AG10803 (cell line): ENCODE results near the gene TENT4B.
"Not testable (repeated sequence)": the region's sequence is repeated elsewhere in the genome, so short reads cannot be mapped to it uniquely, and the experiment has no call there.

Source experiments
- DNase-seq: peaks from one replicate; pipeline ENCODE4 v3.0.0; 2010; ENCODE audit warnings: low read depth
- H3K4me3 ChIP-seq: 2 replicates; pipeline ENCODE4 v1.5.1; 2011; ENCODE audit warnings: mild to moderate bottlenecking, low read length, control low read depth
- TF ChIP-seq, protein P1 (sequence below): conservative IDR thresholded peaks from 2 replicates; pipeline ENCODE4 v1.5.1; 2011; ENCODE audit warnings: mild to moderate bottlenecking, low read length, control low read depth, inconsistent platforms

Gene TENT4B

GRCh38 chr16:50167556-50167955 lies 14.4 kb downstream of the TENT4B start:
- DNase-seq: no peak
- TF ChIP-seq, protein P1, sequence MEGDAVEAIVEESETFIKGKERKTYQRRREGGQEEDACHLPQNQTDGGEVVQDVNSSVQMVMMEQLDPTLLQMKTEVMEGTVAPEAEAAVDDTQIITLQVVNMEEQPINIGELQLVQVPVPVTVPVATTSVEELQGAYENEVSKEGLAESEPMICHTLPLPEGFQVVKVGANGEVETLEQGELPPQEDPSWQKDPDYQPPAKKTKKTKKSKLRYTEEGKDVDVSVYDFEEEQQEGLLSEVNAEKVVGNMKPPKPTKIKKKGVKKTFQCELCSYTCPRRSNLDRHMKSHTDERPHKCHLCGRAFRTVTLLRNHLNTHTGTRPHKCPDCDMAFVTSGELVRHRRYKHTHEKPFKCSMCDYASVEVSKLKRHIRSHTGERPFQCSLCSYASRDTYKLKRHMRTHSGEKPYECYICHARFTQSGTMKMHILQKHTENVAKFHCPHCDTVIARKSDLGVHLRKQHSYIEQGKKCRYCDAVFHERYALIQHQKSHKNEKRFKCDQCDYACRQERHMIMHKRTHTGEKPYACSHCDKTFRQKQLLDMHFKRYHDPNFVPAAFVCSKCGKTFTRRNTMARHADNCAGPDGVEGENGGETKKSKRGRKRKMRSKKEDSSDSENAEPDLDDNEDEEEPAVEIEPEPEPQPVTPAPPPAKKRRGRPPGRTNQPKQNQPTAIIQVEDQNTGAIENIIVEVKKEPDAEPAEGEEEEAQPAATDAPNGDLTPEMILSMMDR: no peak
- no peak overlapping the region for H3K4me3 ChIP-seq

- DNase-seq: no peak
- H3K4me3 ChIP-seq: no peak overlapping the region
- TF ChIP-seq, protein P1: no peak
Observed at GRCh38 chr16:50169555-50170096, 16.5 kb downstream of the TENT4B start.

DNA sequence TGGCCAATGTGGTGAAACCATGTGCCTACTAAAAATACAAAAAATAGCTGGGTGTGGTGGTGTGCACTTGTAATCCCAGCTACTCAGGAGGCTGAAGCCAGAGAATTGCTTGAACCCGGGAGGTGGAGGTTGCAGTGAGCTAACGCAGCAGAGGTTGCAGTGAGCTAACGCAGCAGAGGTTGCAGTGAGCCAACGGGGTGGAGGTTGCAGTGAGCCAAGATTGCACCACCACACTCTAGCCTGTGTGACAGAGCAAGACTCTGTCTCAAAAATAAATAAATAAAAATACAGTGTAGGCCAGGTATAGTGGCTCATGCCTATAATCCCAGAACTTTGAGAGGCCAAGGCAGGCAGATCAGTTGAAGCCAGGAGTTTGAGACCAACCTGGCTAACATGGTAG lies 18.7 kb downstream of the TENT4B start:
- not testable (repeated sequence) for H3K4me3 ChIP-seq

DNA sequence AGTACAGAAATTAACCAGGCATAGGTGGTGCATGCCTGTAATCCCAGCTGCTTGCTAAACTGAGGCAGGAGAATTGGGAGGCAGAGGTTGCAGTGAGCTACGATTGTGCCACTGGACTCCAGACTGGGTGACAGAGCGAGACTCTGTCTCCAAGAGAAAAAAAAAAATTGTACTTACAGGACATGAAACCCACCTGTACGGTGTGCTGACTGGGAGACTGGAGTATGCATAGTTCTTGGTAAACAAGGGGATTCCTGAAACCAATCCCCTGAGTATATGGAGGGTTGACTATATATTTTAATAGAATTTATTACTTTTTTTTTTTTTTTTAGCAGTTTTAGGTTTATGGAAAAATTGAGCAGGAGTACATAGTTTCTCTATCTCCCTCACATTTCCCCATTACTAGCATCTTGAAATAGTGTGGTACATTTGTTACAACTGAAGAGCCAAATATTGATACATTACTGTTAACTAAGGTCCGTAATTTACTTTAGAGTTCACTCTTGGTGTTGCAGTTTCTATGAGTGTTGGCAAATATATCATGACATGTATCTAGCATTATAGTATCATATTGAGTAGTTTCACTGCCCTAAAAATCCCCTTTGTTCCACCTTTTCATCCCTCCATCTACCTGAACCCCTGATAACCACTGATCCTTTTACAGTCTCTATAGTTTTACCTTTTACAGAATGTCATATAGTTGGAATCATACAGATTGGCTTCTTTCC lies 19.3 kb downstream of the TENT4B start:
- TF ChIP-seq, protein P1: no peak
- no peak for DNase-seq
- H3K4me3 ChIP-seq: no peak overlapping the region

More for the DNA sequence above, 18.7 kb downstream of the TENT4B start:
- not testable (repeated sequence) for DNase-seq

DNA sequence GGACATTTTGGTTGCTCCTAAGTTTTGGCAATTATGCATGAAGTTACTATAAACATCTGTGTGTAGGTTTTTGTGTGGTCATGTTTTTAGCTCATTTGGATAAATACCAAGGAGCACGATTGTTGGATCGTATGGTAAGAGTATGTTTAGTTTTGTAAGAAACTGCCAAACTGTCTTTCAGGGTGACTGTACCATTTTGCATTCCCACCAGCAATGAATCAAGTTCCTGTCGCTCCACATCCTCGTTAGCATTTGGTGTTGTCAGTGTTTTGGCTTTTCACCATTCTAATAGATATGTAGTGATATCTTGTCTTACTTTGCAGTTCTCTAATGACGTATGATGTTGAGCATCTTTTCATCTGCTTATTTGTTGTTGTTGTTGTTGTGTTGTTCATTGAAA lies 20.2 kb downstream of the TENT4B start:
- H3K4me3 ChIP-seq: no peak overlapping the region
- DNase-seq: no peak
- TF ChIP-seq, protein P1: no peak

- DNase-seq: peak; percentile 57
- TF ChIP-seq, protein P1: no peak
- no peak overlapping the region for H3K4me3 ChIP-seq
Observed at GRCh38 chr16:50178491-50178941, 25.4 kb downstream of the TENT4B start.

- no peak overlapping the region for H3K4me3 ChIP-seq
- DNase-seq: no peak
- TF ChIP-seq, protein P1: no peak
Observed at GRCh38 chr16:50182441-50182840, 29.3 kb downstream of the TENT4B start.
